Activated T-helper 17 cell treated with anti-CD3 and anti-CD28 coated beads, Interleukin-2, amount 50 U/mL, for 72 hours (primary cell): ENCODE data around the gene CCM2. TPM values are rescaled to one million over a fixed set of nuclear protein-coding genes. Genes with fewer than 3 reads are reported as not detected.

Source experiments
- ATAC-seq: fragments of 150-1000 bp; cut with Tn5 transposase; replicated peaks from 2 replicates; pipeline ENCODE4 v1.10.0; 2021; ENCODE audit warnings: mild to moderate bottlenecking, moderate library complexity
- H3K27ac Mint-ChIP-seq: one replicate; pipeline ENCODE4 v1.8.0; 2022; ENCODE audit warnings: mixed read lengths
- H3K27me3 Mint-ChIP-seq: one replicate; pipeline ENCODE4 v1.8.0; 2022; ENCODE audit warnings: mixed read lengths
- H3K36me3 Mint-ChIP-seq: one replicate; pipeline ENCODE4 v1.8.0; 2022; ENCODE audit warnings: low read depth, mild to moderate bottlenecking, mixed read lengths
- H3K4me1 Mint-ChIP-seq: one replicate; pipeline ENCODE4 v1.8.0; 2022; ENCODE audit warnings: mixed read lengths
- H3K4me3 Mint-ChIP-seq: one replicate; pipeline ENCODE4 v1.8.0; 2022; ENCODE audit warnings: mild to moderate bottlenecking, mixed read lengths
- H3K9me3 Mint-ChIP-seq: one replicate; pipeline ENCODE4 v1.8.0; 2022; ENCODE audit warnings: mixed read lengths
- total RNA-seq, 2 donors: library from RNA; stranded (reverse); gene quantifications; one replicate each; pipeline ENCODE4 v1.2.3, GENCODE V29; 2022

Gene CCM2
- total RNA-seq, 2 donors from 2014 or later: 69.8 to 79.3 TPM

GRCh38 chr7:45036796-45037195 lies 36.8 kb downstream of the CCM2 start:
- H3K36me3 Mint-ChIP-seq: peaks cover 71% of the 10 kb centered on the region
- H3K27me3 Mint-ChIP-seq: no peaks in the 10 kb centered on the region
- H3K4me1 Mint-ChIP-seq: peaks cover 51% of the 10 kb centered on the region
- no peaks in the 10 kb centered on the region for H3K9me3 Mint-ChIP-seq
- peak overlapping the region; percentile 80 for H3K27ac Mint-ChIP-seq
- peak; percentile 80 for ATAC-seq
- peak overlapping the region; percentile 76 for H3K4me3 Mint-ChIP-seq

GRCh38 chr7:45037876-45038275 lies 37.9 kb downstream of the CCM2 start:
- Mint-ChIP-seq H3K9me3 (no peaks in the 10 kb centered on the region), H3K27ac (peak overlapping the region; percentile 82), H3K36me3 (peaks cover 72% of the 10 kb centered on the region), H3K4me1 (peaks cover 48% of the 10 kb centered on the region), H3K27me3 (no peaks in the 10 kb centered on the region), H3K4me3 (peak overlapping the region; percentile 76)
- no peak for ATAC-seq

DNA sequence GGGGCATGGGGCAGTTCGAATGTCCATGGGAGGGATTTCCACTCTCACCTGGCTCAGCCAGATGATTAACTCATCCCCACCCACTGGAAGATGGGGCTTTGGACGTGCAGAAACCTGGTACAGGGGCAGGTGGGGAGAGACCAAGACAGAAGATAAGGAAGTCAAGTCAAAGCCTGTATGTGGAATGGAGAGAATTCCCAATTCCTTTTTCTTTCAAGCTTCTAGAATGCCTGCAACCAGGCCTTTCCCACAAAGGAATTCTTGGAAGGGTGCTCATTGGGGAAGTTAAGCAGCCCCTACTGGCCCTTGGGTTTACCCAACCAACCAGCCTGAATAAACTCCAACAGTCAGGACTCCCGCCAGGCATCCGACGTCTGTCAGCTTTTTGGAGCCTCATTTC lies 39.1 kb downstream of the CCM2 start:
- no peak overlapping the region for H3K4me3 Mint-ChIP-seq
- no peak for ATAC-seq
- peak overlapping the region; percentile 82 for H3K27ac Mint-ChIP-seq
- H3K9me3 Mint-ChIP-seq: no peaks in the 10 kb centered on the region
- peaks cover 77% of the 10 kb centered on the region for H3K36me3 Mint-ChIP-seq
- peaks cover 40% of the 10 kb centered on the region for H3K4me1 Mint-ChIP-seq
- no peaks in the 10 kb centered on the region for H3K27me3 Mint-ChIP-seq

GRCh38 chr7:45044338-45044737 lies 44.3 kb downstream of the CCM2 start:
- Mint-ChIP-seq H3K4me1 (peaks cover 12% of the 10 kb centered on the region), H3K27me3 (no peaks in the 10 kb centered on the region), H3K27ac (peak overlapping the region; percentile 31), H3K9me3 (no peaks in the 10 kb centered on the region), H3K4me3 (no peak overlapping the region), H3K36me3 (peaks cover 93% of the 10 kb centered on the region)
- ATAC-seq: no peak

DNA sequence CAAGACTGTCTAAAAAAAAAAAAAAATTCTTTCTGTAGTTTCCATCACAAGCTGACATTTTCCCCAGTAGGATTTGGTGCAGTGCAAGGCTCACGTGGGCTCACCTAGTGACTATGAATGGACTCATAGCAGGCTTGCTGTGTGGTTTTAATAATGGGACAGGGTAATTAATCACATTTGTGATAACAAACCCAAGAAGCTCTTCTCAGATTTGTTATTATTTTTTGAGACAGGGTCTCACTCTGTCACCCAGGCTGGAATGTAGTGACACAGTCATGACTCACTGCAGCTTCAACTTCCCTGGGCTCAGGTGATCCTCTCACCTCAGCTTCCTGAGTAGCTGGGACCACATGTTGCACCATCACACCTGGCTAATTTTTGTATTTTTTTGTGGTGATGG lies 48.7 kb downstream of the CCM2 start:
- H3K27ac Mint-ChIP-seq: peak overlapping the region; percentile 74
- peaks cover 83% of the 10 kb centered on the region for H3K36me3 Mint-ChIP-seq
- ATAC-seq: peak; percentile 64
- peaks cover 15% of the 10 kb centered on the region for H3K4me1 Mint-ChIP-seq
- H3K9me3 Mint-ChIP-seq: no peaks in the 10 kb centered on the region
- H3K27me3 Mint-ChIP-seq: no peaks in the 10 kb centered on the region
- no peak overlapping the region for H3K4me3 Mint-ChIP-seq

DNA sequence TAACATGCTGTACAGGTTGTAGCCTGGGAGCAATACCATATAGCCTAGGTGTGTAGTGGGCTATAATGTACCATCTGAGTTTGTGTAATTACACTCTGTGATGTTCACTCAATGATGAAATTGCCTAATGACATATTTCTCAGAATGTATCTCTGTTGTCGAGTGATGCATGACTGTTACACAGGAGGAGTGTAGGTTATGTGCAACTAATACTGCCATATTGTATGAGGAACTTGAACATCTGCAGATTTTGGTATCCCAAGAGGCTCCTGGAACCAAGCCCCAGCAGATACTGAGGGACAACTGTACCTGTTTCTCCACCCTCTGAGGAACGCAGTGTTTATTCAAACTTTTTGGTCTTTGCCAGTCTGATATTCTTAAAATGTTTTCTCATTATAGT lies 50.2 kb downstream of the CCM2 start:
- ATAC-seq: no peak
- peaks cover 79% of the 10 kb centered on the region for H3K36me3 Mint-ChIP-seq
- peaks cover 26% of the 10 kb centered on the region for H3K4me1 Mint-ChIP-seq
- H3K27me3 Mint-ChIP-seq: no peaks in the 10 kb centered on the region
- peak overlapping the region; percentile 29 for H3K27ac Mint-ChIP-seq
- H3K9me3 Mint-ChIP-seq: no peaks in the 10 kb centered on the region
- H3K4me3 Mint-ChIP-seq: no peak overlapping the region

DNA sequence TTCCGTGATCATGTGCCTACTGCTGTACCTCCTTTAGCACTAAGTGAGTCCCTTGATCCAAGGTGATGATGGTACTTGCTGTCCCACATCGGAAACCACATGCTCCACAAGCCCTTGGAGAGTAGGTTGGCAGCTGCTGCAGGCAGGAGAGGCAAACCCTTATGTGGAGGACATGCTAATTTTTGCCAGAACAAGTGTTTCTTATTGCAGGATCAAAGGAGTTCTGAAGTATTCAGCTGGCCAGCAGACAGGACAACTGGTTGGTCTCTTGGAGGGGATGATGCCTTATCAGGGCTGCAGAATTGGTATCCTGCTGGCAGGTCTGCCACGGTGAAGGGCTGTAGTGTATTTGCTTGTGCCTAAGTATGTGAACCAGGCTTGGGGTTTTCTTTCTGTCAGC lies 52.0 kb downstream of the CCM2 start:
- Mint-ChIP-seq H3K4me3 (no peak overlapping the region), H3K4me1 (peaks cover 34% of the 10 kb centered on the region), H3K9me3 (no peaks in the 10 kb centered on the region), H3K27me3 (no peaks in the 10 kb centered on the region), H3K36me3 (peaks cover 72% of the 10 kb centered on the region), H3K27ac (peak overlapping the region; percentile 65)
- no peak for ATAC-seq

DNA sequence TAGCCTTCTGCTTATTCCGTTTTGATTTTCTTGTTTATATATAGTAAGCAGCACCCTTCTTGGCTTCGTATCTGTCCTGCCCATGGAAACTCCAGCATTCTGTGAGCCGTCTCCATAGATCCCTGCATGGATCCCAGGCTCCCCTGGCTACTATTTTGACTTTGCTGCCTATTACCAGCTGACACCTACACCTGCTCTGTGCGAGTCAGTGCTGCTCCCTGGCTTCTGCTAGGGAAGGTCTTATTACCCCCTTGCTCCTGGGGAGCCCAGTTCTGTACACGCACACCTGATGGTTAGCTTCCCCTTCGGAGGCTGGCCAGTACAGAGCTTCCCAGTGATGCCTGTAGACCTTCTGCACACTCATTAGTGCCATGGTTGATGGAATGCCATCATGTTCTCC lies 53.4 kb downstream of the CCM2 start:
- Mint-ChIP-seq H3K4me1 (peaks cover 46% of the 10 kb centered on the region), H3K36me3 (peaks cover 71% of the 10 kb centered on the region), H3K27me3 (no peaks in the 10 kb centered on the region), H3K9me3 (no peaks in the 10 kb centered on the region), H3K4me3 (no peak overlapping the region), H3K27ac (peak overlapping the region; percentile 65)
- no peak for ATAC-seq

DNA sequence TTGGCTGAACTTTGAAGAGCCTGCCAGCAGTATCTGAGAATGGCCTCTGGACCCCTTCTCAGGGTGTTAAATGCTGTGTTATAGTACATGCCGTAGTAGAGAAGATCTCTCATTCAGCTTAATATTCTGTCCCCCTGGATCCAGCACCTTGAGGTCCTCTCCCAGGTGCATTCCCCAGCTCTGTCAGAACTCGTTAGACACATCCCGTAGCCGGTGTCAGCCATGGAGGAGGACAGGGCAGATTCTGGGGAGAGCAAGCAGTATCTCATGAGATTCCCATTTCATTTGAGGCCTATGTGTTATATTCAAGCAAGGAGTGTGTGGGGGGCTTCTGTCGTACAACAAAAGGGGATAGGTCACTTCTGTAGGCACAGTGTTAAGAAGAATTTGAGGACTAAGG lies 53.9 kb downstream of the CCM2 start:
- Mint-ChIP-seq H3K27me3 (no peaks in the 10 kb centered on the region), H3K4me1 (peaks cover 48% of the 10 kb centered on the region), H3K9me3 (no peaks in the 10 kb centered on the region), H3K4me3 (no peak overlapping the region), H3K27ac (peak overlapping the region; percentile 65), H3K36me3 (peaks cover 72% of the 10 kb centered on the region)
- no peak for ATAC-seq

- Mint-ChIP-seq H3K4me3 (no peak overlapping the region), H3K4me1 (peaks cover 48% of the 10 kb centered on the region), H3K27ac (peak overlapping the region; percentile 65), H3K27me3 (no peaks in the 10 kb centered on the region), H3K9me3 (no peaks in the 10 kb centered on the region), H3K36me3 (peaks cover 72% of the 10 kb centered on the region)
- no peak for ATAC-seq
Measured at GRCh38 chr7:45054442-45054841, 54.4 kb downstream of the CCM2 start.

DNA sequence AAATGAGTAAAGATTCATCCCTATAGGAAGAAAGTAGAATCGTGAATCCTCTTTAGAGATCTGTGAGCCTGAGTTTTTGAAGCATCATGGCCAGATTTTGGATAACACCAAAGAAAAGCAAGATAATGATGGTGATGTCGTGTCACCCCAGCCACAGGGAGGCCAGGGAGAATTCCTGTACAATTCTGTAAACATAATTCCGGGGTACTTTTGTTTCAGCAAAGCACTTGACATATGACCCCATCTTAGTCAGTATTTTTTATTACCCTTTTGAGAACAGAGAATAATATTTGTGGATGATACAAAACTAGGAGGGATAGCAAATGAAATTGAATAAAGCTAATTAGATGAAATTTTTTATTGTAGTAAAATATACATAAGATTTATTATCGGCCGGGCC lies 55.0 kb downstream of the CCM2 start:
- Mint-ChIP-seq H3K4me3 (no peak overlapping the region), H3K4me1 (peaks cover 49% of the 10 kb centered on the region), H3K27me3 (no peaks in the 10 kb centered on the region), H3K9me3 (no peaks in the 10 kb centered on the region), H3K27ac (peak overlapping the region; percentile 65), H3K36me3 (peaks cover 73% of the 10 kb centered on the region)
- no peak for ATAC-seq

- ATAC-seq: no peak
- H3K9me3 Mint-ChIP-seq: no peaks in the 10 kb centered on the region
- H3K36me3 Mint-ChIP-seq: peaks cover 73% of the 10 kb centered on the region
- no peaks in the 10 kb centered on the region for H3K27me3 Mint-ChIP-seq
- no peak overlapping the region for H3K4me3 Mint-ChIP-seq
- peak overlapping the region; percentile 65 for H3K27ac Mint-ChIP-seq
- H3K4me1 Mint-ChIP-seq: peaks cover 50% of the 10 kb centered on the region
Measured at GRCh38 chr7:45055594-45056219, 55.7 kb downstream of the CCM2 start.

- peak overlapping the region; percentile 16 for H3K27ac Mint-ChIP-seq
- no peaks in the 10 kb centered on the region for H3K27me3 Mint-ChIP-seq
- H3K4me3 Mint-ChIP-seq: no peak overlapping the region
- peaks cover 57% of the 10 kb centered on the region for H3K4me1 Mint-ChIP-seq
- H3K9me3 Mint-ChIP-seq: no peaks in the 10 kb centered on the region
- no peak for ATAC-seq
- H3K36me3 Mint-ChIP-seq: peaks cover 78% of the 10 kb centered on the region
Measured at GRCh38 chr7:45057878-45058277, 57.9 kb downstream of the CCM2 start.

GRCh38 chr7:45060295-45060694 lies 60.3 kb downstream of the CCM2 start:
- Mint-ChIP-seq H3K4me1 (peaks cover 46% of the 10 kb centered on the region), H3K4me3 (peak overlapping the region; percentile 11), H3K9me3 (no peaks in the 10 kb centered on the region), H3K27me3 (no peaks in the 10 kb centered on the region), H3K36me3 (peaks cover 84% of the 10 kb centered on the region), H3K27ac (peak overlapping the region; percentile 64)
- ATAC-seq: no peak

GRCh38 chr7:45061352-45061751 lies 61.4 kb downstream of the CCM2 start:
- Mint-ChIP-seq H3K9me3 (no peaks in the 10 kb centered on the region), H3K36me3 (peaks cover 84% of the 10 kb centered on the region), H3K27me3 (no peaks in the 10 kb centered on the region), H3K4me1 (peaks cover 38% of the 10 kb centered on the region), H3K4me3 (peak overlapping the region; percentile 23), H3K27ac (peak overlapping the region; percentile 64)
- ATAC-seq: no peak
